SK-N-SH (cell line): ENCODE data around the gene ZDHHC14. TPM values are rescaled to one million over a fixed set of nuclear protein-coding genes. Genes with fewer than 3 reads are reported as not detected.

Experiments used
- CTCF ChIA-PET: fragments of 300-600, 350-600 bp; formaldehyde crosslinking; extraction: SDS; loops from one replicate; lab custom pipeline; 2021; lab: Yijun Ruan, JAX
- POLR2A ChIA-PET: fragments of 350-600 bp; sonication (Branson Sonifier 250); formaldehyde crosslinking; extraction: SDS; loops from one replicate; lab custom pipeline; 2020; ENCODE audit warnings: antibody characterized with exemption, inconsistent platforms; lab: Yijun Ruan, JAX
- DNase-seq: peaks from one replicate; pipeline ENCODE4 v3.0.0; 2012
- H2AFZ ChIP-seq: fragments of 200-600 bp; sonication (generic); 2 replicates; pipeline ENCODE4 v1.8.1; 2016; ENCODE audit warnings: antibody characterized with exemption, mild to moderate bottlenecking, low read depth
- H3F3A ChIP-seq: fragments of 200-600 bp; sonication (generic); replicated peaks from 2 replicates; pipeline ENCODE3; 2016; ENCODE audit warnings: antibody characterized with exemption, mild to moderate bottlenecking; ENCODE audit not compliant: insufficient read depth
- H3K27ac ChIP-seq, 2 experiments: fragments of 200-500 bp in 1 of 2; fragments of 200-600 bp in 1 of 2; sonication (Bioruptor generic) in 1 of 2; sonication (generic), shearing (Covaris generic) in 1 of 2; 2 replicates each; pipeline versions ENCODE4 v1.5.1 to v1.6.1; 2014 to 2016; ENCODE audit warnings: low read depth in 2 of 2, inconsistent platforms in 1 of 2, low read length in 1 of 2, mild to moderate bottlenecking in 1 of 2, mixed read lengths in 1 of 2
- H3K27me3 ChIP-seq: fragments of 200-600 bp; sonication (generic), shearing (Covaris generic); 2 replicates; pipeline ENCODE4 v1.6.1; 2016; ENCODE audit warnings: mixed run types; ENCODE audit not compliant: insufficient read depth
- H3K36me3 ChIP-seq, 2 experiments: fragments of 200-500 bp in 1 of 2; fragments of 200-600 bp in 1 of 2; sonication (Bioruptor generic) in 1 of 2; sonication (generic) in 1 of 2; replicated peaks in 1 of 2; 2 replicates each; pipeline versions ENCODE3 to v1.5.1; 2014 to 2016; ENCODE audit warnings: low read length in 1 of 2, mild to moderate bottlenecking in 1 of 2; ENCODE audit not compliant: insufficient read depth in 2 of 2, control insufficient read depth in 1 of 2
- H3K4me1 ChIP-seq, 2 experiments: fragments of 200-500 bp in 1 of 2; fragments of 200-600 bp in 1 of 2; sonication (Bioruptor generic) in 1 of 2; sonication (generic), shearing (Covaris generic) in 1 of 2; 2 replicates each; pipeline versions ENCODE4 v1.5.1 to v1.6.1; 2014 to 2016; ENCODE audit warnings: low read depth in 1 of 2, low read length in 1 of 2, mixed run types in 1 of 2; ENCODE audit not compliant: insufficient read depth in 2 of 2, control insufficient read depth in 1 of 2
- H3K4me2 ChIP-seq: fragments of 200-600 bp; sonication (generic), shearing (Covaris generic); 2 replicates; pipeline ENCODE4 v1.6.1; 2017; ENCODE audit warnings: mixed run types
- H3K4me3 ChIP-seq, 2 experiments: fragments of 200-500 bp in 1 of 2; fragments of 200-600 bp in 1 of 2; sonication (Bioruptor generic) in 1 of 2; sonication (generic), shearing (Covaris generic) in 1 of 2; 2 replicates each; pipeline versions ENCODE4 v1.5.1 to v1.8.1; 2014 to 2016; ENCODE audit warnings: low read depth in 2 of 2, inconsistent platforms in 1 of 2, low read length in 1 of 2, mild to moderate bottlenecking in 1 of 2, mixed read lengths in 1 of 2, moderate library complexity in 1 of 2
- H3K79me2 ChIP-seq: fragments of 200-600 bp; sonication (generic); 2 replicates; pipeline ENCODE4 v1.8.1; 2017; ENCODE audit warnings: mild to moderate bottlenecking; ENCODE audit not compliant: insufficient read depth
- H3K9ac ChIP-seq: fragments of 200-600 bp; sonication (generic); 2 replicates; pipeline ENCODE4 v1.6.1; 2017; ENCODE audit warnings: mixed run types
- H3K9me2 ChIP-seq: fragments of 200-600 bp; sonication (generic); 2 replicates; pipeline ENCODE4 v1.6.1; 2017; ENCODE audit warnings: mixed run types
- H3K9me3 ChIP-seq: fragments of 200-600 bp; sonication (generic); 2 replicates; pipeline ENCODE4 v1.6.1; 2017; ENCODE audit warnings: mixed run types, mild to moderate bottlenecking, moderate library complexity
- H4K20me1 ChIP-seq: fragments of 200-600 bp; sonication (generic); 2 replicates; pipeline ENCODE4 v1.6.1; 2017; ENCODE audit warnings: mild to moderate bottlenecking, mixed run types; ENCODE audit not compliant: insufficient read depth
- CHD2 ChIP-seq: fragments of 150-350 bp; IDR thresholded peaks from 2 replicates; pipeline ENCODE4 v1.6.1; 2018; ENCODE audit warnings: low read length; ENCODE audit not compliant: partially characterized antibody
- ELF1 ChIP-seq: IDR thresholded peaks from 2 replicates; pipeline ENCODE4 v1.4.0; 2012
- EP300 ChIP-seq, 2 experiments: IDR thresholded peaks; 2 replicates each; pipeline versions ENCODE4 v1.4.0 to v1.6.1; 2012; ENCODE audit warnings: borderline replicate concordance in 1 of 2, low read depth in 1 of 2, low read length in 1 of 2
- EZH2phosphoT487 ChIP-seq: fragments of 200-600 bp; sonication (generic); IDR thresholded peaks from 2 replicates; pipeline ENCODE4 v1.6.1; 2017; ENCODE audit warnings: low read depth, mixed run types, mild to moderate bottlenecking, antibody characterized with exemption, moderate library complexity, borderline replicate concordance
- FOSL2 ChIP-seq: IDR thresholded peaks from 2 replicates; pipeline ENCODE4 v1.4.0; 2012; ENCODE audit warnings: low read depth, mild to moderate bottlenecking, moderate library complexity, borderline replicate concordance
- FOXJ3 ChIP-seq: sonication (generic); formaldehyde crosslinking; IDR thresholded peaks from 2 replicates; pipeline ENCODE4 v1.5.1; 2020; ENCODE audit warnings: mild to moderate bottlenecking, missing genetic modification reagents
- GATA2 ChIP-seq: sonication (generic); formaldehyde crosslinking; IDR thresholded peaks from 2 replicates; pipeline ENCODE4 v1.5.0; 2020; ENCODE audit warnings: mild to moderate bottlenecking, missing genetic modification reagents
- JUND ChIP-seq: IDR thresholded peaks from 2 replicates; pipeline ENCODE4 v1.4.0; 2012
- MEF2A ChIP-seq: IDR thresholded peaks from 2 replicates; pipeline ENCODE4 v1.4.0; 2012; ENCODE audit warnings: low read depth, borderline replicate concordance
- NRF1 ChIP-seq: IDR thresholded peaks from 2 replicates; pipeline ENCODE4 v1.6.1; 2012; ENCODE audit warnings: low read depth, mild to moderate bottlenecking, low read length
- POLR2AphosphoS5 ChIP-seq: IDR thresholded peaks from 2 replicates; pipeline ENCODE4 v1.6.1; 2012; ENCODE audit warnings: low read depth, low read length
- RFX5 ChIP-seq: IDR thresholded peaks from 2 replicates; pipeline ENCODE4 v1.6.1; 2012; ENCODE audit warnings: mild to moderate bottlenecking, improper control_type of control experiment, low read length
- SMC3 ChIP-seq: IDR thresholded peaks from 2 replicates; pipeline ENCODE4 v1.6.1; 2012; ENCODE audit warnings: low read depth, low read length, improper control_type of control experiment
- TAF1 ChIP-seq: IDR thresholded peaks from 2 replicates; pipeline ENCODE4 v1.6.1; 2012; ENCODE audit warnings: low read depth, mild to moderate bottlenecking, low read length, moderate library complexity, borderline replicate concordance
- TCF12 ChIP-seq: IDR thresholded peaks from 2 replicates; pipeline ENCODE4 v1.4.0; 2012
- TEAD4 ChIP-seq: IDR thresholded peaks from 2 replicates; pipeline ENCODE4 v1.4.0; 2012; ENCODE audit warnings: mild to moderate bottlenecking, borderline replicate concordance; ENCODE audit not compliant: insufficient read depth
- WGBS: methylation state at CpG from one replicate; pipeline ENCODE4 v1.1.6; 2017; ENCODE audit warnings: low lambda C conversion rate; 5-methylcytosine and 5-hydroxymethylcytosine counted together
- polyA plus RNA-seq, 3 experiments: library from polyadenylated mRNA; depleted of rRNA; stranded (reverse); fragments of >200 nt; gene quantifications; 2 replicates each; pipeline ENCODE4 v1.2.3, GENCODE V29; 2012
- TF ChIP-seq, protein P1 (sequence below): fragments of 200-600 bp; sonication (generic); IDR thresholded peaks from 2 replicates; pipeline ENCODE4 v1.6.1; 2017; ENCODE audit warnings: antibody characterized with exemption, mild to moderate bottlenecking, moderate library complexity
- TF ChIP-seq, protein P2 (sequence below): IDR thresholded peaks from 2 replicates; pipeline ENCODE4 v1.4.0; 2012; ENCODE audit warnings: low read depth, borderline replicate concordance
- TF ChIP-seq, protein P3 (sequence below): IDR thresholded peaks from 2 replicates; pipeline ENCODE4 v1.4.0; 2012; ENCODE audit warnings: low read depth, borderline replicate concordance
- TF ChIP-seq, protein P4 (sequence below): fragments of 150-350 bp; IDR thresholded peaks from 2 replicates; pipeline ENCODE4 v1.6.1; 2016; ENCODE audit warnings: mild to moderate bottlenecking, low read depth, low read length
- TF ChIP-seq, protein P5 (sequence below): IDR thresholded peaks from 2 replicates; pipeline ENCODE4 v1.4.0; 2012; ENCODE audit warnings: low read depth

Gene ZDHHC14
- polyA plus RNA-seq, 1 of the 3 experiments (the other 2 are of a cell fraction): 5.4 TPM

DNA sequence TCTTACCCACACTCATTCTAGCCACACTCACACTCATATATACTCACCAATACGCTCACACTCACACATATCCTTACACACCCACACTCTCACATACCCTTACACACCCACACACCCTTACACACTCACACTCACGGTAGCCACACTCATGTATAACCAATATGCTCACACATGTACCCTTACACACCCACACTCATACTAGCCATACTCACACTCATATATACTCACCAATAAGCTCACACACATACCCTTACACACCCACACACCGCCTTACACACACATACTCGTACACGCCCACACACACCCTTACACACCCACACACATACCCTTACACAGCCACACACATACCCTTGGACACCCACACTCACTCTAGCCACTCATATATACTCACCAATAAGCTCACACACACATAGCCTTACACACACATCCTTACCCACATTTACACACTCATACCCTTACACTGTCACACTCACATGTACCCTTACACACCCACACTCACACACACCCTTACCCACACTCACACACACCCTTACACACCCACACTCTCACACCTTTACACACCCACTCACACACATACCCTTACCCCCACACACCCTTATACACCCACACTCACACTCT lies 249.6 kb downstream of the ZDHHC14 start:
- Histone ChIP-seq H3K9ac (no peak overlapping the region), H3K27ac (no peak overlapping the region), H3K79me2 (no peaks in the 10 kb centered on the region), H3K4me1 (peaks cover 0 to 9% of the 10 kb centered on the region in 2 experiments; a peak in 1 of 4 replicates), H3F3A (no peaks in the 10 kb centered on the region), H2AFZ (no peak overlapping the region), H3K4me2 (no peak overlapping the region), H3K9me2 (no peaks in the 10 kb centered on the region), H3K4me3 (no peak overlapping the region), H3K36me3 (no peaks in the 10 kb centered on the region), H4K20me1 (no peaks in the 10 kb centered on the region), H3K27me3 (no peaks in the 10 kb centered on the region), H3K9me3 (no peaks in the 10 kb centered on the region)
- 90% methylated on average over 5 of the region's 5 CpGs for WGBS
- ChIA-PET POLR2A (no interaction called here), CTCF (interaction anchor here (1.0 kb wide), 1 partner anchor 9 kb away, joined by 3 read pairs; no protein-coding TSS in a partner anchor)
- TF ChIP-seq EZH2phosphoT487 (no peak), JUND (no peak), SMC3 (no peak), POLR2AphosphoS5 (no peak), CHD2 (no peak), TEAD4 (no peak), EP300 (IDR thresholded peaks at IDR 0.05; ENCODE audit: borderline replicate concordance in 1 of 2, low read depth in 1 of 2, low read length in 1 of 2) (no peak), GATA2 (CRISPR knock-in tag) (no peak), FOXJ3 (no peak)
- TF ChIP-seq, protein P1, sequence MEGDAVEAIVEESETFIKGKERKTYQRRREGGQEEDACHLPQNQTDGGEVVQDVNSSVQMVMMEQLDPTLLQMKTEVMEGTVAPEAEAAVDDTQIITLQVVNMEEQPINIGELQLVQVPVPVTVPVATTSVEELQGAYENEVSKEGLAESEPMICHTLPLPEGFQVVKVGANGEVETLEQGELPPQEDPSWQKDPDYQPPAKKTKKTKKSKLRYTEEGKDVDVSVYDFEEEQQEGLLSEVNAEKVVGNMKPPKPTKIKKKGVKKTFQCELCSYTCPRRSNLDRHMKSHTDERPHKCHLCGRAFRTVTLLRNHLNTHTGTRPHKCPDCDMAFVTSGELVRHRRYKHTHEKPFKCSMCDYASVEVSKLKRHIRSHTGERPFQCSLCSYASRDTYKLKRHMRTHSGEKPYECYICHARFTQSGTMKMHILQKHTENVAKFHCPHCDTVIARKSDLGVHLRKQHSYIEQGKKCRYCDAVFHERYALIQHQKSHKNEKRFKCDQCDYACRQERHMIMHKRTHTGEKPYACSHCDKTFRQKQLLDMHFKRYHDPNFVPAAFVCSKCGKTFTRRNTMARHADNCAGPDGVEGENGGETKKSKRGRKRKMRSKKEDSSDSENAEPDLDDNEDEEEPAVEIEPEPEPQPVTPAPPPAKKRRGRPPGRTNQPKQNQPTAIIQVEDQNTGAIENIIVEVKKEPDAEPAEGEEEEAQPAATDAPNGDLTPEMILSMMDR: no peak
- TF ChIP-seq, protein P2, sequence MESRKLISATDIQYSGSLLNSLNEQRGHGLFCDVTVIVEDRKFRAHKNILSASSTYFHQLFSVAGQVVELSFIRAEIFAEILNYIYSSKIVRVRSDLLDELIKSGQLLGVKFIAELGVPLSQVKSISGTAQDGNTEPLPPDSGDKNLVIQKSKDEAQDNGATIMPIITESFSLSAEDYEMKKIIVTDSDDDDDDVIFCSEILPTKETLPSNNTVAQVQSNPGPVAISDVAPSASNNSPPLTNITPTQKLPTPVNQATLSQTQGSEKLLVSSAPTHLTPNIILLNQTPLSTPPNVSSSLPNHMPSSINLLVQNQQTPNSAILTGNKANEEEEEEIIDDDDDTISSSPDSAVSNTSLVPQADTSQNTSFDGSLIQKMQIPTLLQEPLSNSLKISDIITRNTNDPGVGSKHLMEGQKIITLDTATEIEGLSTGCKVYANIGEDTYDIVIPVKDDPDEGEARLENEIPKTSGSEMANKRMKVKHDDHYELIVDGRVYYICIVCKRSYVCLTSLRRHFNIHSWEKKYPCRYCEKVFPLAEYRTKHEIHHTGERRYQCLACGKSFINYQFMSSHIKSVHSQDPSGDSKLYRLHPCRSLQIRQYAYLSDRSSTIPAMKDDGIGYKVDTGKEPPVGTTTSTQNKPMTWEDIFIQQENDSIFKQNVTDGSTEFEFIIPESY: no peak
- TF ChIP-seq, protein P3, sequence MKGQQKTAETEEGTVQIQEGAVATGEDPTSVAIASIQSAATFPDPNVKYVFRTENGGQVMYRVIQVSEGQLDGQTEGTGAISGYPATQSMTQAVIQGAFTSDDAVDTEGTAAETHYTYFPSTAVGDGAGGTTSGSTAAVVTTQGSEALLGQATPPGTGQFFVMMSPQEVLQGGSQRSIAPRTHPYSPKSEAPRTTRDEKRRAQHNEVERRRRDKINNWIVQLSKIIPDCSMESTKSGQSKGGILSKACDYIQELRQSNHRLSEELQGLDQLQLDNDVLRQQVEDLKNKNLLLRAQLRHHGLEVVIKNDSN: no peak
- DNase-seq: no peak

DNA sequence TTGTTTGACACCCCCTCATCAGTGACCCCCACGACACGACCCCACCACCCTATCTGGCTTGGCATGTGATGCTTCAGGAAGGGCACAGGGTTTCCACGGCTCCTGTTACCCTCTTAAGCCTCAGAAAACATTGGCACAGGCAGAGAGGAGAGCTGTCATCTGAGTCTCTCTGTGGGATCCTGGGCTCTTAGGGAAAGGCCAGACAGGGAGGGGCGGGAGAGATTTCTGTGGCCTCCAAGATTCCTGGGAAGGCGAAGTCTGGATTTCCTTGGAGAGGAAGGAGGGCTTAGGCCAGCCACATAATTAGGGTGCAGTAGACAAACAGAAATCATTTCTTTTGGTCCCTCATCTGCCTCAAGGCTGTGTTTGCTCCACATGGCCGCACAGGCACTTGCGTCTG lies 250.4 kb downstream of the ZDHHC14 start:
- no peaks in the 10 kb centered on the region for H3K36me3 ChIP-seq
- TF ChIP-seq ELF1: no peak
- TF ChIP-seq TCF12: no peak
- TF ChIP-seq SMC3: no peak
- TF ChIP-seq FOSL2: no peak
- no peak for TF ChIP-seq RFX5
- no peak for TF ChIP-seq TAF1
- no peak for TF ChIP-seq NRF1
- TF ChIP-seq JUND: no peak
- TF ChIP-seq, protein P3: no peak
- no peak for TF ChIP-seq EZH2phosphoT487
- no peak for TF ChIP-seq TEAD4
- TF ChIP-seq CHD2: no peak
- TF ChIP-seq, protein P4, sequence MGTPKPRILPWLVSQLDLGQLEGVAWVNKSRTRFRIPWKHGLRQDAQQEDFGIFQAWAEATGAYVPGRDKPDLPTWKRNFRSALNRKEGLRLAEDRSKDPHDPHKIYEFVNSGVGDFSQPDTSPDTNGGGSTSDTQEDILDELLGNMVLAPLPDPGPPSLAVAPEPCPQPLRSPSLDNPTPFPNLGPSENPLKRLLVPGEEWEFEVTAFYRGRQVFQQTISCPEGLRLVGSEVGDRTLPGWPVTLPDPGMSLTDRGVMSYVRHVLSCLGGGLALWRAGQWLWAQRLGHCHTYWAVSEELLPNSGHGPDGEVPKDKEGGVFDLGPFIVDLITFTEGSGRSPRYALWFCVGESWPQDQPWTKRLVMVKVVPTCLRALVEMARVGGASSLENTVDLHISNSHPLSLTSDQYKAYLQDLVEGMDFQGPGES: no peak
- TF ChIP-seq, protein P5, sequence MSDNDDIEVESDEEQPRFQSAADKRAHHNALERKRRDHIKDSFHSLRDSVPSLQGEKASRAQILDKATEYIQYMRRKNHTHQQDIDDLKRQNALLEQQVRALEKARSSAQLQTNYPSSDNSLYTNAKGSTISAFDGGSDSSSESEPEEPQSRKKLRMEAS: no peak
- TF ChIP-seq MEF2A: no peak
- TF ChIP-seq GATA2 (CRISPR knock-in tag): no peak

More for the DNA sequence above, 250.4 kb downstream of the ZDHHC14 start:
- Histone ChIP-seq H3K27ac (no peak overlapping the region), H3K79me2 (no peaks in the 10 kb centered on the region), H3K4me3 (no peak overlapping the region), H3K27me3 (no peaks in the 10 kb centered on the region), H3K9ac (no peak overlapping the region), H3K4me2 (no peak overlapping the region), H3K9me3 (no peaks in the 10 kb centered on the region), H3K9me2 (no peaks in the 10 kb centered on the region), H3K4me1 (peaks cover 0 to 9% of the 10 kb centered on the region in 2 experiments; a peak in 1 of 4 replicates), H2AFZ (no peak overlapping the region), H3F3A (no peaks in the 10 kb centered on the region), H4K20me1 (no peaks in the 10 kb centered on the region)
- no peak for DNase-seq
- ChIA-PET POLR2A (no interaction called here), CTCF (interaction anchor here (1.0 kb wide), 1 partner anchor 10 kb away, joined by 3 read pairs; no protein-coding TSS in a partner anchor)
- WGBS: 94% methylated on average over 7 of the region's 7 CpGs
